HPDE6-E6E7 (cell line): Measurements from ENCODE around the gene INSYN2B.
"Not testable (repeated sequence)": the region's sequence is repeated elsewhere in the genome, so short reads cannot be mapped to it uniquely, and the experiment has no call there.

Experiments
- DNase-seq: peaks from one replicate; pipeline ENCODE4 v3.0.0; 2011; ENCODE audit warnings: missing footprints; ENCODE audit errors: extremely low spot score

The INSYN2B gene

DNA sequence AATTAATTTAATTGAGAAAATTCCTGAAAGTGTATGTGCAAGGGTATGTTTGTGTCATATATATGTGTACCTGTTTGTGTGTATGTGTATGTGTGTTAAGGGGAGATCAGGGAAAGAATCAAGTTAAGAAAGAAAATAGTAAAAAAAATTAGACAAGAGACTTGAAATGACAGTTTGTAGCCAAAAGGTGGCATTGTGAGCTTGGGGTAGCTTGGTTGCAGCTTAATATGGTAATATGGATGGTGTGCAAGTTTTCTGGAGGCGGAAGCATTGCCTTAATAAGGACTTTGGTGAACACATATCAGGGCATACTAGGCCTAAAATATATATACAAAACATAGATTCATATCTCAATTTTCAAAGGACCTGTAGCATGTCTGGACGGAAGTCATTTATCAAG, 129.9 kb downstream of the INSYN2B start:
- DNase-seq, result no peak

DNA sequence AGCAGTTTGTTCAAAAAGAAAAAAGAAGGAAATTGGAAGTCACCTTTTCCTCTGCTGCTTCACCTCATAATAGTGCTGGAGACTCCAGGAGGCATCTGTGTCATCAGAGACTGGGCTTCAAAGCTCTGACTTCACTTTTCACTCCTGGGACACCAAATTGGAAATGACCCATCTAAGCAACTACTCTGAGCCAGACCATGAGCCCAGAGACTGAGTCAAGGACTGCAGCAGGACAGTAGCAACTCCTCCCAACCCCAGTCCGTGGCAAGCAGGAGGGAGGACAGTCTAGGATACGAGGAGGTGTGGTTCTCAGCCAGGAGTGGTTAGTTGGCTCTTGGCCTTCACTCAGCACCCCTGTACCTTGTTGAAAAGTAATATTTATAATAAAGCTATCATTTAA, 131.5 kb downstream of the INSYN2B start:
- DNase-seq, result no peak

DNA sequence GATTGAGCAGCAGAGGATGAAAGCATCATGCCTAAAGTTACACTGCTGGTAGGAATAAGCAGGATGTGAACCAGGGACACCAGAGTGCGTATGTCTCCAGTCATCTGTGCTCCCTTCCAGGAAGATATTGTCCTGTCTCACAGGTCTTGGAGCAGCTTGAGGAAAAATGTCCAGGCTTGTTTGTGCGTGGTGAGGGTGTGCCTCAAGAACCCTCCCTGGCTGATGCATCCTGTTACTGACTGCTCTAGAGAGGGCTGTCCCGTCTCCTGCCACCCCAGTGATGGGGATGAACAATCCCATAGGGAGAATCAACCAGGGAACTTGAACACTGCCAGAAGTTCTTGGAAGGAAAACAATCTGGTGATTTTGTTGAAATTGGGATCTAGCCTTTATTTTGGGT, 132.0 kb downstream of the INSYN2B start:
- no peak for DNase-seq

DNA sequence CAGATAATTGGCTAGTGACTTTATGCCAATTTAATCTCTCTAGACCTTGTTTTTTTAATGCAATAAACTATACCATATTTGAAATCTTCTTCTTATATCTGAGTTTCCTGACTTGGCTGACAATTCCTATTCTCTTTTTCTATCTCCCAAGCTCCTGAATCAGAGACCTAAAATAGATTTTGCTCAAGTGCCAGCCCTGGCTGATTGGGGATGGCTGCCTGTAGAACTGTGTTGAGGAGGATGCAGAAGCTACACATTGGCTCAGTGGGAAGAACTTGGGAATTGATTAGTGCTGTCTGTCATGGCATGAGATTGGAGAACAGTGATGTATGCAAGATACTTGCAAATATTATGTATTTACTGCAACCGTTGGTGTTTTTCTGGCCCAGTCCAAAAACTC, 132.8 kb downstream of the INSYN2B start:
- DNase-seq, result no peak

DNA sequence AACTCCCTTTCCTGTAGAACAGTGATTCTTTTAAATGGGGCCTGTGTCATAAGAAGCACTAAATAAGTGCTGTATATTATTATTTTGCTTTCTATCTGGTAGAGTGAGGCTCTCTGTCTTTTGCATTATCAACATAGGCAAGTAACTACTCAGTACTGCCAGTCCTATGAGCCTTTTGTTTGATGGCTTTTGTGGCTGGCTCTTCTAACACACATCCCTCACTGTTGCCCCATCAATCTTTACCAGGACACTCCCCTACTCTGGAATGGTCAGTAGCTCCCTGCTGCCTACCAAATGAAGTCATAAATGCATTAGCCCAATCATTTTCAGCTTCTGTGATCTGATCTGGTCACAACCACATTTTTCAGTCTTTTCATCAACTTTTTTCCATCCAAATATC, 137.6 kb downstream of the INSYN2B start:
- DNase-seq, result no peak

DNA sequence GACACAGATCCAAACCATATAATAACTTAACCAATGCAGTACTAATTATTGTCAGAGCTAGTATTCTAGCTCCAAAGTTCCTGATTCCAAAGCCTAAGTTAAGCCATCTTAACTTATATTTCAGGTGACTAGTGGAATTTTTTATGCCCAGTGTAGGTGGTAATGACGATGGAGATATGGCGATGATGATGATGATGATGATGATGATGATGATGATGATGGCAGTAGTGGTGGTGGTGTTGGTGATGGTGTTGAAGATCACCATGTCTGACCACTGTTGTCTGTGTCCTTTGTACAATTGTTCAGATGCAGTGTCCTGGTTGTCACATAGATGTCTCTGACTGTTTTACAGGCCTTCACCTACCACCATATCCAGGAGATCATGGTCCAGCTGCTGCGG, 139.9 kb downstream of the INSYN2B start:
- no peak for DNase-seq

DNA sequence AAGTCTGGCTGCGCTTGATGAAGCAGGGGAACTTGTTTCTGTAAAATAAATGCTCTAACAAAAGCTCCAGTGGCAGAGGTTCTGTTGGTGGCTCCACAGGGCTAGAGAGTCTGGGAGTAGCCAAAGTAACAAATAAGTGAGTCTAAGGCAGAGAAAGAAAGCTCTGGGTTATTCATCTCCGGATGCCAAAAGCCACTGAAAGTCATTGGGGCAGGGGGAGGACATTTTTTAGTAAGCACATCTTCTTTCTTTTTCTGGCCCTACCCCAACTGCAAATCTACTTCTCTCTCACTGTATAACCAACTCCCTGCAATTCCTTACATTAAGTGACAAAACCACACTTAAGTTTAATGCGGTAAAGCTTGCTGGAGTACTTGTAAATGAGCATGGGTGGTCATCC, 141.6 kb downstream of the INSYN2B start:
- no peak for DNase-seq

DNA sequence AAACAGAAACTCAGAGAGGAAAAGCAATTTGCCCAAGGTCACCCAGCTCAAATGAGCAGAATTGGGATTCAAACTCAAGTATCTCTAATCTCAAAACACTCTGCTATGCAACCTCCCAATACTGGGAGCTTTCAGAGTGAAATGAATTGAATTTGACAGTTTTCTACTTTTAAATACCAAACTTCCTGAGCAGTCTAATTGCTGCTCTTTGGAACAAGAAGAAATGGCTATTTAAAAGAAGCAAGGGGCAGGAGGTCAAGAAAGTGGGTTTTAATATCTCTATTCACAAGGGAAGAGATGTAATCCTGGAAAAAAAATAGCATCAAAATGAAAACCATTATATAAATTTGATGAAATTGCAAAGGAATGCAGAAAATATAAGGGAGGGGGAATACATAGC, 142.6 kb downstream of the INSYN2B start:
- no peak for DNase-seq

DNA sequence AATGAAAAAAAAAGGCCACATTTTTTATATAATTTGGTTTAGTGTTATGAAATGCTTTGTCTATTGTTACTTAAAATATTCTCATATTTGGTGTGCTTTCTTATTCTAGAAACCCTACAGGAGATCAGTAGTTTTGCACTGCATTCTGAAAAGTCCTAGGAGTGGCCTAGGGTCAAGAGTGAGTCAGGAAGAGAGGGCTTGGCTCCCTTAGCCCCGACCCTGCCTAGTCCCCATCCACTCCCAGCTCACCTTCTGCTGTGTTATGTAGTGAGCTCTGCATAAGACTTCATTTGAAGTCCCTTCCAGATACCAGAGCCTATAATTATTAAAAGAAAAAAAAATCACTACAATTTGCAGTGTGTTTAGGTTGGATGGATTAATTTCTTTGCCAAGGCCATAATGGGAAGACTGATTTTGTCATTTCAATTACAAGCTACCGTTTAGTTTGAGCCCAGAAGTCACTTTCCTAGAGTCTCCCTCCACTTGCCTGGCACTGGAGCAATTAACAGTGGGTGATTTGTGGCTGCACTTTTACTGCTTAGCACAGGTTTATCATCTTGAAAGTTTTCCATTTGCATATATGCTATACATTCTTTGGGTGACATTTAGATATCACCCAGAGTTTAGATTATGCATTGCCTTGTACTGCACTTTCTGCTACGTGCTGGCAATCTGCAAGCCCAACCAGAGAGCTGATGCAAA, 143.3 kb downstream of the INSYN2B start:
- no peak for DNase-seq

DNA sequence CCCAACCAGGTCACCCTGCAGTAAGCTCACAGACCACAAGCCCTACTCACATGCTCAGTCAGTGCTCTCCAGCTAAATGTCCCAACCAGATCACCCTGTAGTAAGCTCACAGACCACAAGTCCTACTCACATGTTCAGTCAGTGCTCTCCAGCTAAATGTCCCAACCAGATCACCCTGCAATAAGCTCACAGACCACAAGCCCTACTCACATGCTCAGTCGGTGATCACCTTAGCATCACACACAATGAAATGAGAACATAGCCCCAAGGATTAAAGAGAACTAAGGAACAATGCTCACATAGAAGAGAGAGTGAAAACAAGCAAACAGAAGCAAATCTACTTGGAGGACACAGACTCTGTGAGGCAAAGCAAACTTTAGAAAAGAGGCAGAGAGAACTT, 145.8 kb downstream of the INSYN2B start:
- DNase-seq, result not testable (repeated sequence)

DNA sequence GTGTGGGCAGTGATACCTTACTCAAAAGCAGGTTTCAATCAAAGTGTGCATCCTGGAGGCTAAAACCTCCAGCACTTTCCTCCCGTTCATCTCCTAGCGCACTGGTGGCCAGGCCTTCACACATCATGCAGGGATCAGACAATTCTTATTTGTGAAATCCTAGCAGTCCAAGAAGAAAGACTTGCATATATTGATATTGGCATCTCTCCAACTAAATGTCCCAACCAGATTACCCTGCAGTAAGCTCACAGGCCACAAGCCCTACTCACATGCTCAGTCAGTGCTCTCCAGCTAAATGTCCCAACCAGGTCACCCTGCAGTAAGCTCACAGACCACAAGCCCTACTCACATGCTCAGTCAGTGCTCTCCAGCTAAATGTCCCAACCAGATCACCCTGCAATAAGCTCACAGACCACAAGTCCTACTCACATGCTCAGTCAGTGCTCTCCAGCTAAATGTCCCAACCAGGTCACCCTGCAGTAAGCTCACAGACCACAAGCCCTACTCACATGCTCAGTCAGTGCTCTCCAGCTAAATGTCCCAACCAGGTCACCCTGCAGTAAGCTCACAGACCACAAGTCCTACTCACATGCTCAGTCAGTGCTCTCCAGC, 146.5 kb downstream of the INSYN2B start:
- not testable (repeated sequence) for DNase-seq

DNA sequence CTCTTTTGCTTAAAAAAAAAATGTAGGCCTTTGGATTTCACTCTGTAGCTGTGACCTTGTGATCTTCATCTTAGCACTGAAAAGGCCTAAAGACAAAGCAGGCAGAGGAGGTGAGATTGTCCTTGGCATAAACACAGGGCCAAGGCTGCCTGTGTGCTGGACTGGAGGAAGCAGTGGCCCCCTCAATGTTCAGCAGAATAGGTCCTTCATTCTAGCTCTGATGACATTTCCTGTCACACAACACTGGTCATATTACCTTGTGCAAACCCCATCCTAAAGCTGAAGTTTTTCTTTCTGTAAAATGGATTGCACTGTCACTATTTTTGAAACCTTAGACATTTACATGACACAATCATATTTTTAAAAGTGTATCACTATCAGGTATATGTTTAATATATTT, 147.4 kb downstream of the INSYN2B start:
- DNase-seq, result no peak

DNA sequence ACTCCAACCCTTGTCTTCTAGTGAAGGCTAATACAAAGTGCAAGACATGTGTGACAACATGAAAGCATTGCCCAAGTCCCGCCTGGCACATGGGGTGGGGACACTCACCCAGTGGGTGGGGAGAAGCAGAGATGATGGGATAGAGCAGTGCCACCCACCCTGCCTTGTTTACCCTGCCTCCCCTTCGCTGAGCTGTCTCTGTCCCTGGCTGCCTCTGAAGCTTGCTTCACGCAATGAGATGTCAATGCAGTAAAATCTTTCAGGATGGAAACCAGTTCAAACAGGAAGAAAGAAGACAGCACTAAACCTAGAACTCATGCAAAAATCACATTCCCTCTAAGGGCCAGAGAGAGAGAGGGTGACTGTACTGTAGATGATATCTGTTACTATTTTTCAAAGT, 148.0 kb downstream of the INSYN2B start:
- DNase-seq, result no peak

DNA sequence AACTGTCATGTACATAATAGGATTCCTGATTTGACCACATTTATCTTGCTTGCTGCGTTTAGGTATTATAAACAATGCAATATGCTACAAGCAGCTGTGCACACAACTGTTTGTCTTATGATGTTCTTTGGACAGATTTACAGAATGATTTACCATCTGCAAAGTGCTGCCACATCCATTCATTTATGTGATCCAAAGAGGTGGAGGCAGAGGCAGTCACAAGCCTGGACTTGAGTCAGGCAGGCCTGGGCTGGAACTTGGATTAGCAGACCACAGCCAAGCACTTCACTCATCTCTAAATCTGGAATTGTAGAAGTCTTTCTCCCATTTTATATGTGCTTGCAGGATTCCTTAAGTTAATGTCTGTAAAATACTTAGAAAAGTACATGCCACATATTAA, 149.0 kb downstream of the INSYN2B start:
- peak; percentile 22 for DNase-seq

DNA sequence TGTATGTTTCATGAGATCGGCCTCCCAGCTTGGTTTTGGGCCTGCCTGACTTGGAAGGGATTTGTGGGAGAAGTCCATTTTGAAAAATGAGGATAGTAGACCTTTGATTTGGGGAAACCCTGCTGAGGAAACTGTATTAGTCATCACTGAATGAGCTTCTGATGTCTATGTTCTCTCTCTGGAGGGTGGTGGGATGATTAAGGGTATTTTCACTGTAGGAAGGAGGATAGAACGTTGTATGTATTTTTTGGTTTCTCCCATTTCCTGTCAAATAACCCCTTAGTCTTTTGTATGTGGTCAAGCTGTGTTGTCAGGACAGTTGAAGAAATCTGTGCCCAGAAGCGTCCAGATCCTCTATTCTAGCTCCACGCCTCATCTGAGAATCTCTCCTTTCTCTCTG, 151.9 kb downstream of the INSYN2B start:
- DNase-seq, result no peak

DNA sequence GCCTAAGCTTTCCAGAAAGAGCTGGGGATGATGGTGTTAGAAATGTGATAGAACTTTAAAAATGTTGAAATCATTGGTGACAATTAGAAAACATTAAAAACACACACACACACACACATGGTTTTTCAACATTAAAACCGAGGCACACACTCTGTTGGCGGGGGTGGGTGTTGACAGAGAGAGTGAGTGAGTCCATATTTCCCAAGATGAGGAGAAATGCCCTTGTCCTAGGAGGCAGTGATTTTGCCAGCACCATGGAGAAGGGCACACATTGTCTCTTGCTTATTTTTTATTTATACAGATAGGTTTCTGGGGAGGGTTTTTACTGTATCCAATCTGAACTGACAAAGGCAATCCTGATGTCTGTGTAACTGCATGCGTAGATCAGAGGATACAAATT, 152.5 kb downstream of the INSYN2B start:
- DNase-seq, result no peak

DNA sequence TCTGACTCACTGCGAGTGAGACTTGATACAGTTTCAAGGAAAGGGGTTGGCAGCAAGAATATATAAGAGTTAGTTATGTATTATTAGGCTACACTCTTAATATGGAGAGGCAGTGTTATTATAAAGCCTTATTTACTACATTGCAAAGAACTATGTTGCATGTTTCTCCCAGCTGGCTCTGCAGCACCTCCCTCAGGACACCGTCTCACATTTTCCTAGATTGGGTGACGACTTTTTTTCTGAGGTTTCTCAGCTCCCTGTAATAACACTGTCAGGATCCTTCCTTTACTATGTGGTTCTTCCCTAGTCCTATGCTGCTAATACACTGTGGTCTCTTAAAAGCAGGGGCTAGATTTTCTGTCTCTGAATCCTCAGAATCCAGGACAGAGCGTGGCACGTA, 153.7 kb downstream of the INSYN2B start:
- DNase-seq, result no peak

DNA sequence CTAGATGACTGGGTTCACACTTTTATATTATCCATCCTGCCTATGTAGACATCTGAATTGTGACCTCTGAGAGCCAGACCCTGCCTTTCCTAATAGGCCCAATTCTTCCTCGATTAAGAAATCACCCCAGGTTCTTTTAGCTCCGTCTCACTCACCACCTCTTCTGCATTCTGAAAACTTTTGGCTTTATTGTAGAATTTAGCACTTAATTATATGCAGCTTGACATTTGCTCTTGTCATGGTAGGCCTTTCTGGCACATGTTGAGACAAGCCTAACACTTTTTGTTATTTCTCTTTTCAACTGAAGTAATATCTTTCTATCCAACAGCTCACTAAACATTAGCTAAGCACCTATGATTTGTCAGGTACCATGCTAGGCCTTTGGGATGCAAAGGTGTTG, 163.3 kb downstream of the INSYN2B start:
- DNase-seq, result no peak

DNA sequence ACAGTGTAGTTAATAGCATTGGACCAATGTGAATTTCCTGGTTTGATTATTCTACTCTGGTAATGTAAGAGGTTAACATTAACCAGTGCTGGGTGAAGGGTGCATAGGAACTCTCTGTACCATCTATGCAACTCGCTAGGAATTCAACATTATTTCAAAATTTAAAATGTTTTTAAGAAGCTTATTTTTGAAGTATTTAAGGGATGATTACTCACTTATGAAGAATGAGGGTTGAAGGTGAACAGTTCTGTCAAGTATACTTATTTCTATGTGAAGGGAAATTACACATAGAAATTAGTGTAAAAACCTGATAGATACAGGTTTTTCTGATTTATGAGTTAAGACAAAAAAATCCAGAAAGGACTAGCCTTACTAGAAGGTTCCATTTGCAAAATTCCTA, 165.8 kb downstream of the INSYN2B start:
- no peak for DNase-seq
